Chondrocyte (in vitro differentiated cells): ENCODE data around the gene COX20. TPM values are rescaled to one million over a fixed set of nuclear protein-coding genes. Genes with fewer than 3 reads are reported as not detected.

Experiments used
- DNase-seq: peaks from one replicate; pipeline ENCODE4 v3.0.0; 2021; ENCODE audit warnings: mixed read lengths, low spot score
- H3K27ac Mint-ChIP-seq: one replicate; pipeline ENCODE4 v1.8.0; 2021; ENCODE audit warnings: mild to moderate bottlenecking, moderate library complexity, mixed read lengths; ENCODE audit not compliant: unreplicated experiment
- H3K27me3 Mint-ChIP-seq: 2 replicates; pipeline ENCODE4 v1.8.0; 2021; ENCODE audit warnings: low read depth, mixed read lengths
- H3K36me3 Mint-ChIP-seq: 2 replicates; pipeline ENCODE4 v1.8.0; 2021; ENCODE audit warnings: low read depth, mixed read lengths
- H3K4me1 Mint-ChIP-seq: 2 replicates; pipeline ENCODE4 v1.8.0; 2021; ENCODE audit warnings: low read depth, mild to moderate bottlenecking, mixed read lengths
- H3K4me3 Mint-ChIP-seq: one replicate; pipeline ENCODE4 v1.8.0; 2021; ENCODE audit warnings: mild to moderate bottlenecking, moderate library complexity, mixed read lengths; ENCODE audit not compliant: unreplicated experiment
- H3K9me3 Mint-ChIP-seq: 2 replicates; pipeline ENCODE4 v1.8.0; 2021; ENCODE audit warnings: low read depth, mixed read lengths
- CTCF ChIP-seq: fragments of 200-600 bp; sonication (generic); IDR thresholded peaks from 2 replicates; pipeline ENCODE4 v1.5.0; 2021; ENCODE audit warnings: antibody characterized with exemption, mild to moderate bottlenecking, moderate library complexity
- total RNA-seq: library from RNA; stranded (reverse); gene quantifications from 3 replicates; pipeline ENCODE4 v1.2.1, GENCODE V29; 2021

The COX20 gene
- total RNA-seq, 1 donor from 2014 or later: 36.6 TPM

DNA sequence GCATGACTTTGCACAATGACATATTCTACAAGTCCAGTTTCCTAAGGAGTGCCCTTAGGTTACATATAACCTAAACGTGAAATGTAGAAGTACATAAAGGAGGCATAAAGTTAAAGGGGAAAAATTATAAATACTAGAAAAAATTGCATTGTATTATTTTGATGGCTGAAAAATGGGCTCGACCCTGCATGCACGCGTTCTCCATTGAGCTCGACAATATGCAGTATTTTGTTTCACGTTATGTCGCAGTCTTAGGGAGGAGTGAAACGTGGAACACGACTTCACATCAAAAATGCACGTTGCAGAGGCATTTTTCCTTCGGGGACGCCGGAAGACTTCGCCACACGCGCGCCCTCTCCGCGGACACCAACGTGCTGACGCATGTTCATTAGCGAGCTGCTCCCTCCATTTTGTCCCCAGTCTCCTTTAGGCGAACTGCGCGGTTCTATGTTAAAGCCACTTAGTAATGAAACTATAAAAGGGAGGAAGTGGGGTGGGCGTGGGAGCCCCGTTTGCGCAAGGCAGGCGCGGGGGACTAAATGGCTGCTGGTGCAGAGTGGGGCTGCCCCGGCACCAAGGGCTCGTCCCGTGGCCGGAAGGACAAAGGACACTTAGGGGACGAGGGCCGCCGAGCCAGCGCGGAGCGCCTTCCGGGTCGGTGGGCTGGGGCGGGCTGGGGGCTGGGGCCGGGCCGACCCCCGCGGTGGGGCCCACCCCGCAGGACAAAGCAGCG lies 749 bp upstream of the COX20 start:
- peak; percentile 94 for DNase-seq
- Mint-ChIP-seq H3K9me3 (no peaks in the 10 kb centered on the region), H3K27me3 (no peaks in the 10 kb centered on the region), H3K36me3 (peaks cover 6% of the 10 kb centered on the region), H3K4me1 (peaks cover 55% of the 10 kb centered on the region), H3K27ac (peak overlapping the region; percentile 98), H3K4me3 (peak overlapping the region; percentile 86)
- TF ChIP-seq CTCF: no peak

DNA sequence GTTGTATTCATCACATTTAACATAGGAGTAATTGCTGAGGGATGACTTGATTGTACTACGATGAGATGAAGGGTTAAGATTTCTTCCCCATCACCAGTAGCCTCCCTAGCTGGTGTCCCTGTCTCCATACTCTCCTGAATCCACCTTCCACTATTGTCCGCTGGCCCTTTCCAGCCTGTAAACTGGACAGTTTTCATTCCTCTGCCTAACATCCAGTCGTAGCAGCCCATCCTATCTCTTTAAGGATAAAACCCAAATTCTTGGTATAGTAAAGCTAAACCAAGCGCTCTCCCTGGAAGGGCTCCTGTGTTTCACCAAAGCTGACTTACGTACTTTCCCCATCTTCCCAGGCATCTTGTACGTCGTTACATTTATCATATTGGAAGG lies 670 bp downstream of the COX20 start:
- Mint-ChIP-seq H3K4me3 (peak overlapping the region; percentile 86), H3K9me3 (no peaks in the 10 kb centered on the region), H3K4me1 (peaks cover 56% of the 10 kb centered on the region), H3K27ac (peak overlapping the region; percentile 99), H3K36me3 (peaks cover 6% of the 10 kb centered on the region), H3K27me3 (no peaks in the 10 kb centered on the region)
- TF ChIP-seq CTCF: no peak
- DNase-seq: no peak

- no peak for DNase-seq
- Mint-ChIP-seq H3K4me3 (peak overlapping the region; percentile 86), H3K9me3 (no peaks in the 10 kb centered on the region), H3K4me1 (peaks cover 58% of the 10 kb centered on the region), H3K27ac (peak overlapping the region; percentile 99), H3K27me3 (no peaks in the 10 kb centered on the region), H3K36me3 (peaks cover 6% of the 10 kb centered on the region)
- no peak for TF ChIP-seq CTCF
Measured at GRCh38 chr1:244836584-244836983, 1.1 kb downstream of the COX20 start.

- Mint-ChIP-seq H3K4me1 (peaks cover 61% of the 10 kb centered on the region), H3K27ac (peak overlapping the region; percentile 99), H3K9me3 (no peaks in the 10 kb centered on the region), H3K27me3 (no peaks in the 10 kb centered on the region), H3K4me3 (peak overlapping the region; percentile 86), H3K36me3 (peaks cover 8% of the 10 kb centered on the region)
- DNase-seq: no peak
- no peak for TF ChIP-seq CTCF
Measured at GRCh38 chr1:244837597-244838258, 2.3 kb downstream of the COX20 start.

DNA sequence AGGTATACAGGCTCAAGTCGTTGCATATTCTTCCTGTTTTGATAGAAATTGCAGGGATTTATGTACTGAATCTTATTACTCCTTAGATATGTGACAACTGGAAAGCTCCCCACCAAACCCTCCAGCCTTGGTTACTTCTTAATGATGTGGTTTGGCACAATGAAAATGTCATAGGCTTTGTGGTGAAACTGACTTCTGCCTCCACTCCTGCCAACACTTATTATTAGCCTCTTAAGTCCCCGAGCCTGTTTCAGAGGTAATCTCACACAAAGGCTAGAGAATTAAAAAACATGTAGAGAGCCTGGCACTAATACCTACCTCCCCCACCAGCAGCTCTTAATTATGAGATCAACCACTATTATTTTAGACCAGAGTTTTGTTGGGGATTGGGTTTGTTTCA lies 4.2 kb downstream of the COX20 start:
- peaks cover 14% of the 10 kb centered on the region for H3K36me3 Mint-ChIP-seq
- no peak for TF ChIP-seq CTCF
- no peak for DNase-seq
- H3K27me3 Mint-ChIP-seq: no peaks in the 10 kb centered on the region
- peak overlapping the region; percentile 14 for H3K27ac Mint-ChIP-seq
- H3K9me3 Mint-ChIP-seq: no peaks in the 10 kb centered on the region
- peaks cover 67% of the 10 kb centered on the region for H3K4me1 Mint-ChIP-seq
- H3K4me3 Mint-ChIP-seq: no peak overlapping the region
